Lower leg skin (tissue), 3 donors: ENCODE results near the gene TRIM44.
"Not testable (repeated sequence)": the region's sequence is repeated elsewhere in the genome, so short reads cannot be mapped to it uniquely, and the experiment has no call there.

ENCODE experiments used
- CTCF ChIP-seq, 3 donors: fragments of 450-650 bp; IDR thresholded peaks; one replicate each; pipeline ENCODE4 v1.5.1; 2016; ENCODE audit warnings: antibody characterized with exemption in 3 of 3, mild to moderate bottlenecking in 3 of 3, moderate library complexity in 2 of 3
- POLR2A ChIP-seq, 2 donors: fragments of 450-650 bp; IDR thresholded peaks; one replicate each; pipeline ENCODE4 v1.6.1; 2016 to 2017; ENCODE audit warnings: antibody characterized with exemption in 2 of 2, mild to moderate bottlenecking in 1 of 2, moderate library complexity in 1 of 2

- not testable (repeated sequence) for TF ChIP-seq CTCF, POLR2A (IDR thresholded peaks at IDR 0.05)
Observed at GRCh38 chr11:35777241-35777640, 114.7 kb downstream of the TRIM44 start.
